PC-9 (cell line): Measurements from ENCODE around the gene PHLPP1. TPM values are rescaled to one million over a fixed set of nuclear protein-coding genes. Genes with fewer than 3 reads are reported as not detected.

Experiments
- BruUV-seq: library from RNA; stranded (reverse); fragments of 400-500 nt; replicated peaks from 2 replicates; lab custom pipeline; 2021; lab: Mats Ljungman, UMichigan
- CTCF ChIA-PET: fragments of 300-600 bp; sonication (Branson Sonifier 250); formaldehyde crosslinking; loops from one replicate; lab custom pipeline; 2022; ENCODE audit warnings: antibody characterized with exemption; lab: Charles Lee
- POLR2A ChIA-PET: fragments of 300-600 bp; sonication (Branson Sonifier 250); formaldehyde crosslinking; loops from one replicate; lab custom pipeline; 2022; ENCODE audit warnings: antibody characterized with exemption; ENCODE audit not compliant: unreplicated experiment; lab: Charles Lee
- DNase-seq, 2 experiments: peaks; one replicate each; pipeline versions ENCODE4 v3.0.0 to v3.0.0-alpha.2; 2015 to 2022; ENCODE audit warnings: mixed read lengths in 1 of 2
- H2AFZ ChIP-seq: fragments of 200-600 bp; sonication (generic); 2 replicates; pipeline ENCODE4 v1.8.1; 2017; ENCODE audit warnings: antibody characterized with exemption
- H3F3A ChIP-seq: fragments of 200-600 bp; sonication (generic); 2 replicates; pipeline ENCODE4 v1.8.1; 2017; ENCODE audit warnings: antibody characterized with exemption, mild to moderate bottlenecking, low read depth; ENCODE audit not compliant: insufficient read depth
- H3K27ac ChIP-seq: fragments of 200-600 bp; sonication (generic); 2 replicates; pipeline ENCODE4 v1.6.1; 2016; ENCODE audit warnings: mixed run types
- H3K27me3 ChIP-seq: fragments of 200-600 bp; sonication (generic); 2 replicates; pipeline ENCODE4 v1.6.1; 2016; ENCODE audit warnings: low read depth, mixed run types; ENCODE audit not compliant: insufficient read depth
- H3K36me3 ChIP-seq: fragments of 200-600 bp; sonication (generic); 2 replicates; pipeline ENCODE4 v1.6.1; 2016; ENCODE audit warnings: low read depth, mixed run types
- H3K4me1 ChIP-seq: fragments of 200-600 bp; sonication (generic); replicated peaks from 2 replicates; pipeline ENCODE4 v1.6.1; 2016; ENCODE audit warnings: mixed run types; ENCODE audit not compliant: insufficient read depth
- H3K4me2 ChIP-seq: fragments of 200-600 bp; sonication (generic); 2 replicates; pipeline ENCODE4 v1.6.1; 2017; ENCODE audit warnings: mixed run types
- H3K4me3 ChIP-seq: fragments of 200-600 bp; sonication (generic); 2 replicates; pipeline ENCODE4 v1.6.1; 2016; ENCODE audit warnings: mixed run types
- H3K79me2 ChIP-seq: fragments of 200-600 bp; sonication (generic); 2 replicates; pipeline ENCODE4 v1.6.1; 2017; ENCODE audit warnings: low read depth, mixed run types
- H3K9me2 ChIP-seq: fragments of 200-600 bp; sonication (generic); 2 replicates; pipeline ENCODE4 v1.8.1; 2017; ENCODE audit warnings: mild to moderate bottlenecking; ENCODE audit not compliant: insufficient read depth
- H3K9me3 ChIP-seq: fragments of 200-600 bp; sonication (generic); 2 replicates; pipeline ENCODE4 v1.8.1; 2016; ENCODE audit warnings: low read depth; ENCODE audit not compliant: insufficient read depth
- H4K20me1 ChIP-seq: fragments of 200-600 bp; sonication (generic); 2 replicates; pipeline ENCODE4 v1.8.1; 2017; ENCODE audit not compliant: insufficient read depth
- EZH2 ChIP-seq: fragments of 200-600 bp; sonication (generic); IDR thresholded peaks from 2 replicates; pipeline ENCODE4 v1.8.0; 2017; ENCODE audit warnings: antibody characterized with exemption, low read depth
- intact Hi-C: fragments of 100-400 bp; cut with micrococcal nuclease; formaldehyde crosslinking; loops from one replicate; pipeline ENCODE4 v1.10.0; 2022; ENCODE audit not compliant: unreplicated experiment
- total RNA-seq: library from RNA; stranded (reverse); gene quantifications from 2 replicates; pipeline ENCODE4 v1.2.3, GENCODE V29; 2021
- TF ChIP-seq, protein P1 (sequence below): fragments of 200-600 bp; sonication (generic); conservative IDR thresholded peaks from 2 replicates; pipeline ENCODE4 v1.6.1; 2017; ENCODE audit warnings: mixed run types, antibody characterized with exemption, mild to moderate bottlenecking, moderate library complexity

Gene PHLPP1
- total RNA-seq, 1 experiment from 2014 or later, result 21.1 TPM

DNA sequence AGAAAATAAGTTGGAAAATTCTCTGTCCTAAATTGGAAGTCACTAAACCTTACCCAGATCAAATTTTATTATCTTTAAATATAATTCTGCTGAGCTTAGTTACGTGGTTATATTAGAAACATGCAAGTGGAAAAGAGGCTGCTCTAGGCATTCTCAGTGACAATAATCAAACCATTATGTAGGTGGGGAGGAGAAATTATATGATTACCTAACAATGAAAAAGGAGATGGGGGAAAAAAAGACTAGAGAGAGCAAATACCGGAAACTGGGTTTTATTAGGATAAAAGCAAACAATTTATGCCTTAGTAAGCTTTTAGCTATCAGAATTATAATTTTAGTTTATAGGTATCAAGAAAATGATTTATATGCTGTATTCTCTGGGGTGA is 53.2 kb downstream of the PHLPP1 start:
- H3K27ac ChIP-seq, result peak overlapping the region; percentile 55; the same call in 1 of the 2 replicates
- no peaks in the 10 kb centered on the region for H4K20me1 ChIP-seq
- H3K4me2 ChIP-seq, result no peak overlapping the region; the same call in 1 of the 2 replicates
- no TSS peak for BruUV-seq
- H3K79me2 ChIP-seq, result peaks cover 80% of the 10 kb centered on the region
- no peaks in the 10 kb centered on the region for H3K27me3 ChIP-seq
- H3K36me3 ChIP-seq, result no peaks in the 10 kb centered on the region
- H2AFZ ChIP-seq, result no peak overlapping the region
- no peaks in the 10 kb centered on the region for H3K9me3 ChIP-seq
- H3F3A ChIP-seq, result peaks cover 2% of the 10 kb centered on the region; the same call in 1 of the 2 replicates
- ChIA-PET POLR2A (interaction anchor here (0.6 kb wide), 2 partner anchors 11 to 125 kb away, joined by 3 to 4 read pairs; no protein-coding TSS in a partner anchor), CTCF (no interaction called here)
- intact Hi-C loops, result no loop called here
- DNase-seq, result no peak
- no peak for TF ChIP-seq EZH2
- TF ChIP-seq, protein P1, sequence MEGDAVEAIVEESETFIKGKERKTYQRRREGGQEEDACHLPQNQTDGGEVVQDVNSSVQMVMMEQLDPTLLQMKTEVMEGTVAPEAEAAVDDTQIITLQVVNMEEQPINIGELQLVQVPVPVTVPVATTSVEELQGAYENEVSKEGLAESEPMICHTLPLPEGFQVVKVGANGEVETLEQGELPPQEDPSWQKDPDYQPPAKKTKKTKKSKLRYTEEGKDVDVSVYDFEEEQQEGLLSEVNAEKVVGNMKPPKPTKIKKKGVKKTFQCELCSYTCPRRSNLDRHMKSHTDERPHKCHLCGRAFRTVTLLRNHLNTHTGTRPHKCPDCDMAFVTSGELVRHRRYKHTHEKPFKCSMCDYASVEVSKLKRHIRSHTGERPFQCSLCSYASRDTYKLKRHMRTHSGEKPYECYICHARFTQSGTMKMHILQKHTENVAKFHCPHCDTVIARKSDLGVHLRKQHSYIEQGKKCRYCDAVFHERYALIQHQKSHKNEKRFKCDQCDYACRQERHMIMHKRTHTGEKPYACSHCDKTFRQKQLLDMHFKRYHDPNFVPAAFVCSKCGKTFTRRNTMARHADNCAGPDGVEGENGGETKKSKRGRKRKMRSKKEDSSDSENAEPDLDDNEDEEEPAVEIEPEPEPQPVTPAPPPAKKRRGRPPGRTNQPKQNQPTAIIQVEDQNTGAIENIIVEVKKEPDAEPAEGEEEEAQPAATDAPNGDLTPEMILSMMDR, result no peak
- peaks cover 22% of the 10 kb centered on the region for H3K4me1 ChIP-seq
- H3K4me3 ChIP-seq, result no peak overlapping the region
- H3K9me2 ChIP-seq, result no peaks in the 10 kb centered on the region

DNA sequence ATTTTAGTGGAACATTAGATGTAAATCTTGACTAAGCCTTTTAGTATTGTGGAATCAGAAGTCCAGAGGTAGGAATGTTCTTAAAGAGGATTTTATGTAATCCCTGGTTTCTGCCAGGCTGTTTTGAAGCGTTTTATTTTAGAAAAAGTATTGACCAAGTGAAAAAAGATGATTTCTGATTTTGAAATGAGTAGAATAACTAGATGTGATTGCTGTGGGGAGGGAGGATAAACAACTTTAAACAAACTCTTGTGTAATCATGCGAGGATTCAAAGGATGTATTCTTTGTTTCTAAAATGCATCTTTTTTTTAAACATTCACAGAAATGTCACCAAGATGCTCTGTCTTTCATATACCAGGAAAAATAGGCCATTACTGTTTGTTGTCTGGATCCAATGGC is 53.9 kb downstream of the PHLPP1 start:
- peaks cover 81% of the 10 kb centered on the region for H3K79me2 ChIP-seq
- H4K20me1 ChIP-seq, result no peaks in the 10 kb centered on the region
- no peak overlapping the region for H3K4me3 ChIP-seq
- no peak overlapping the region for H2AFZ ChIP-seq
- no peak overlapping the region for H3K4me2 ChIP-seq
- H3F3A ChIP-seq, result no peaks in the 10 kb centered on the region
- no peak for DNase-seq
- H3K9me2 ChIP-seq, result no peaks in the 10 kb centered on the region
- POLR2A ChIA-PET, result no interaction called here
- H3K4me1 ChIP-seq, result peaks cover 21% of the 10 kb centered on the region
- no peaks in the 10 kb centered on the region for H3K36me3 ChIP-seq
- CTCF ChIA-PET, result no interaction called here
- TF ChIP-seq EZH2, result no peak
- TF ChIP-seq, protein P1, result no peak
- no peaks in the 10 kb centered on the region for H3K9me3 ChIP-seq
- intact Hi-C loops, result no loop called here
- no TSS peak for BruUV-seq
- H3K27me3 ChIP-seq, result no peaks in the 10 kb centered on the region
- H3K27ac ChIP-seq, result no peak overlapping the region

DNA sequence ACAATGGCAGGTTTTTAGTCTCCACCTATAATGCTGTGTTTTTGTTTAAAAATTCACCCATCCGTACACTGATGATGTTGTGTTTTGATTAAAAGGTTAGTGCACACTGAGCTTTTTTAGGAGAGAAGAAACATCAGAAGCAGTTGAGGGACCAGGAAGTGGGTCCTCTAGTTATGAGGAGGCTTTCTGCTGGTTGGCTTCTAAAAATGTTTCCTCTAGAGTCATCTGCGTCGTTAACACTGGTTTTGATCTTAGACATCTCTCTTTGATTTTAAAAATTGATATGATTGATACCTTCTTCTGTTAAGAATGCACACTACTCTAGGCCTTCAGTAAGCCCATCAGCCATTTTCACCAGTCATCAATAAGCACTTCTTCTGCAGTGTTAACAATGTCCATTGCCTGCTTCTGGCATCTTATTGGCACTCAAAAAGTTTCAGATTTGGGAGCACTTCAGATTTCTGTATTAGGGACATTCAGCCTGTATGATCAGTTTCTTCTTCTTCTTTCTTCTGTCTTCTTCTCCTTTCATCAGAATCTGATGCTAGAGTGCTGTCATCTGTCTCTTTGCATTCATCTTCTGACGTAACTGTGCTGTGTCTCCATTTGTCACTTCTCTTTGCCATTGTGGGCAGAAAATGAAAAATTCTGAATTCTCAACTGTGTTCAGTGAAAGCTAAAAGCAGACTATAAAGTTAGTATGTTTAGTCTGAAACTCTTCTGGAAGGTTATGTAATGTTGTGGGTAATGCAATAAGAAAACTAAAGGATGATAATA is 56.3 kb downstream of the PHLPP1 start:
- H3K36me3 ChIP-seq, result no peaks in the 10 kb centered on the region
- H3K27ac ChIP-seq, result no peak overlapping the region
- H3F3A ChIP-seq, result no peaks in the 10 kb centered on the region; the same call in 1 of the 2 replicates
- H2AFZ ChIP-seq, result no peak overlapping the region
- CTCF ChIA-PET, result no interaction called here
- H3K9me2 ChIP-seq, result no peaks in the 10 kb centered on the region
- peaks cover 15% of the 10 kb centered on the region for H3K4me1 ChIP-seq
- TF ChIP-seq EZH2, result no peak
- TF ChIP-seq, protein P1, result no peak
- no peak overlapping the region for H3K4me2 ChIP-seq
- H3K4me3 ChIP-seq, result no peak overlapping the region
- H3K27me3 ChIP-seq, result no peaks in the 10 kb centered on the region
- no TSS peak for BruUV-seq
- peaks cover 78% of the 10 kb centered on the region for H3K79me2 ChIP-seq
- no peaks in the 10 kb centered on the region for H4K20me1 ChIP-seq
- no peak for DNase-seq
- no peaks in the 10 kb centered on the region for H3K9me3 ChIP-seq
- intact Hi-C loops, result no loop called here
- POLR2A ChIA-PET, result no interaction called here
